Measurements from ENCODE around the gene COL5A1. TPM values are rescaled to one million over a fixed set of nuclear protein-coding genes. Genes with fewer than 3 reads are reported as not detected.

Gene COL5A1
- polyA plus RNA-seq, 1 donor: 460 TPM

- DNase-seq: no peak
Measured at GRCh38 chr9:134858051-134858841, 216.6 kb downstream of the COL5A1 start.

GRCh38 chr9:134860510-134860909 lies 218.9 kb downstream of the COL5A1 start:
- no peak for DNase-seq

GRCh38 chr9:134861595-134862334 lies 220.2 kb downstream of the COL5A1 start:
- DNase-seq: no peak

GRCh38 chr9:134863306-134863902 lies 221.8 kb downstream of the COL5A1 start:
- DNase-seq: no peak

- DNase-seq: no peak
Measured at GRCh38 chr9:134863941-134864820, 222.6 kb downstream of the COL5A1 start.

GRCh38 chr9:134864821-134865190 lies 223.2 kb downstream of the COL5A1 start:
- no peak for DNase-seq

GRCh38 chr9:134867917-134868750 lies 226.5 kb downstream of the COL5A1 start:
- DNase-seq: no peak

- no peak for DNase-seq
Measured at GRCh38 chr9:134868751-134869553, 227.3 kb downstream of the COL5A1 start.

- no peak for DNase-seq
Measured at GRCh38 chr9:134869554-134870300, 228.1 kb downstream of the COL5A1 start.

GRCh38 chr9:134870301-134870694 lies 228.7 kb downstream of the COL5A1 start:
- no peak for DNase-seq

GRCh38 chr9:134870746-134871662 lies 229.4 kb downstream of the COL5A1 start:
- DNase-seq: no peak

GRCh38 chr9:134871697-134872340 lies 230.2 kb downstream of the COL5A1 start:
- no peak for DNase-seq

GRCh38 chr9:134872482-134873231 lies 231.1 kb downstream of the COL5A1 start:
- no peak for DNase-seq

- no peak for DNase-seq
Measured at GRCh38 chr9:134875371-134875770, 233.8 kb downstream of the COL5A1 start.

- DNase-seq: no peak
Measured at GRCh38 chr9:134877541-134877940, 235.9 kb downstream of the COL5A1 start.

GRCh38 chr9:134879664-134880483 lies 238.3 kb downstream of the COL5A1 start:
- DNase-seq: no peak
